SKM-1 treated with dmso at 0.1 percent for 144 hours (cell line): ENCODE results near the gene FCRL2.
"Not testable (repeated sequence)": the region's sequence is repeated elsewhere in the genome, so short reads cannot be mapped to it uniquely, and the experiment has no call there.

ENCODE experiments used
- DNase-seq: peaks from one replicate; lab custom pipeline; 2025; ENCODE audit not compliant: unreplicated experiment; lab: John Stamatoyannopoulos, UW

FCRL2 gene

DNA sequence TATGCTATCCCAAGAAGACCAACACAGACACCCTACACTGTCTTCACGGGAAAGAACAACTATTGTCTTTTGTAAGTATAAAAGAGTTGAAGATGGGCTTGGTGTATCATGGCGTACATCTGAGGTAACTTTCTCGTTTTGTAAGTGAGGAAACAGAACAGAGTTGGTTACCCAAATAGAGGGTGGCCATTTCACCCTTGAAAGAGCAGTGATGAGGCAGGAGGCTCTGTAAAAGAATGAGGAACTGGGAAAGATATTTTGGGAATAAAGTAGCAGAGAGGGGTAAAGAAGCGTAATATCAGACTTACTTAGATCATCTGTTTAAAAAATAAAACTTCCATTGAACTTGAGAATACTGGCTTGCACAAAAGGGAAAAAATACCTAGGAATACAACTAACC is 18.9 kb downstream of the FCRL2 start:
- DNase-seq: no peak

DNA sequence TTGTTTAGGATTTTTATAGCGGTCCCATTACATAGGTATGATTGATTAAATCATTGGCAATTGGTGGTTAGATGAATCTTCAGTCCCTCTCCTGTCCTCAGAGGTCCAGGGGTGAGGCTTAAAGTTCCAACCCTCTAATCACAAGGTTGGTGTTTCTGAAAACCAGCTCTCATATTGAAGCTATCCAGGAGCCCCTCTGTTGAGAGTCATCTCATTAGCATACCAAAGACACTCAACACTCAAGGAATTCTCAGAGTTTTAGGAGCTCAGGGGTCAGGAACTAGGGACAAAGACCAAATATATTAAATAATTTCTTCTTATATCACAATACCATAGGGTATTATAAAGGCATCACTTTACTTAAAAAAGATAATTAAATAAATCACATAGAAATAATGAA is 23.3 kb downstream of the FCRL2 start:
- DNase-seq: no peak

DNA sequence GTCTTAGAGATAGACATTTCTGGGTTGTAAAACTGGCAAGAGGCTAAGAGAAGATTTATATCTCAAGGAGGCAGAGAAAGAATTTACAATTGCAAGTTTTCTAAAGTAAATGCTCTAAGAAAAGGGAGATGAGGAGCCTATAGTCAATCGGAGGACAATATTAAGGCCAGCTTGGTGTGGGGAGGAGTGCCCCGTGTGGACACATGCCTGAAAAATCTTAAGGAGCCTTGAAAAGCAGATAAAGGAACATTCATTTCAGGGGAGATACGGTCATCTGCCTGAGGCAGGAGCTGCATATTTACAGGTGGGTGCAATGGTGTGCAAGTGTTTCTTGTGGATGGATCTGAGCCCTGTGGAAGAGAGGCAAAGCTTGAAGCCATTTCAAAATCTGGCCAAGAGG is 25.6 kb downstream of the FCRL2 start:
- peak; percentile 7 for DNase-seq

DNA sequence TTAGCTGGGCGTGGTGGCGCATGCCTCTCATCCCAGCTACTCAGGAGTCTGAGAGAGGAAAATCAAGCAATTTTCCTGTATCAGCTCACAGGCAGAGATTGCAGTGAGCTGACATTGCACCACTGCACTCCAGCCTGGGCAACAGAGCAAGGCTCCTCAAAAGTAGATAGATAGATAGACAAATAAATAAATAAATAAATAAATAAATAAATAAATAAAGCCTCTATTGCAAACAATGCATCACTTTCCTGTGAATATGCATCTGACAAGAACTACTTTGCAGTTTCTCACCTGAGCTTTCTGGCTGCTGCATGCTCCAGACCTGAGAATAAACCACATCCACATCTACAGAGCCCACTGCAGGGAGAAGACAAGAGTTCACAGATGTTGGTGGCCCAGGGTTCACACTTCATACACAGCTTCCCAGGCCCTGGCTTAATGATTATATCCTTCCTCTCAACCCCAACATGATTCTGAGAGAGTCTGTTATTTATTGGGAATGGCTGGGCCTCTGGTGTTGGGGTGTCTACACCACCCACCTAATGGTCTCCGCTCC is 28.6 kb downstream of the FCRL2 start:
- DNase-seq: no peak

DNA sequence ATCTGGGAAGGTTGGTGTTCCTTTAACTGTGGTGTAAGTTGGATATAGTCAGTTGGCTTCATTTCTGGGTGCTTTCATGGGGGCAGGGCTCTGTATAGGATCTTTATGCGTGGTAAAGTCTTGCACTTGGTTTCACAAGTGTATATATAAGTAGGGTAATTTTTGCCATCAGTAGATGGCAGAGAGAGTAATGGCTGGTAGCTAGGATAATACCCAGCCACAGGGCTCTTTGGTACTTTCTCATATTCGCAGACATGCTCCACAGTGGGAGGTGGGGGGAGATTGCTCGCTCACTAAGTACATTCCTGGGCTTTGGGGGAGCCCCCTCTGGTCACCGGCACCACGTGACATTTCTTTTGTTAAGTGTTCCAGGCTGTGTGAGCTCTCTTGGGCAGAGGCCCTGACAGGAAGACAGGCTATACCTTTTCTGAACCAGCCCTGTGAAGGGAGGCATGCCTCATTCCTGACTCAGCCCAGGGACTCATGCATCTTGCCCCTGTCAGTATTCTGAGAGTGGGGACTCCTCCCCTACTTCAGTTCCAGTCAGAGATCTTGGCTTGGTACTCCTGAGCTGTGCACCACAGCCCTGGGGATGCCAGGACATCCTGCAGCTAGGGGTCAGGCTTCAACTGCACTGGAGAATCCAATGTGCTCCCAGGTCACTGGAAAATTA is 37.6 kb downstream of the FCRL2 start:
- no peak for DNase-seq

DNA sequence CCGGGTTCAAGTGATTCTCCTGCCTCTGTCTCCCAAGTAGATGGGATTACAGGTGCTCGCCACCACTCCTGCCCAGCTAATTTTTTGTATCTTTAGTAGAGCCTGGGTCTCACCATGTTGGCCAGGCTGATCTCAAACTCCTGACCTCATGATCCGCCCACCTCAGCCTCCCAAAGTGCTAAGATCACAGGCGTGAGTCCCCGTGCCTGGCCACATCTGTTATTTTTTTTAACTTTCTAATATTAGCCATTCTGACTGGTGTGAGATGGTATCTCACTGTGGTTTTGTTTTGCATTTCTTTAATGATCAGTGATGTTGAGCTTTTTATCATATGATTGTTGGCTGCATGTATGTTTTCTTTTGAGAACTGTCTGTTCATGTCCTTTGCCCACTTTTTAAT is 40.9 kb downstream of the FCRL2 start:
- not testable (repeated sequence) for DNase-seq

DNA sequence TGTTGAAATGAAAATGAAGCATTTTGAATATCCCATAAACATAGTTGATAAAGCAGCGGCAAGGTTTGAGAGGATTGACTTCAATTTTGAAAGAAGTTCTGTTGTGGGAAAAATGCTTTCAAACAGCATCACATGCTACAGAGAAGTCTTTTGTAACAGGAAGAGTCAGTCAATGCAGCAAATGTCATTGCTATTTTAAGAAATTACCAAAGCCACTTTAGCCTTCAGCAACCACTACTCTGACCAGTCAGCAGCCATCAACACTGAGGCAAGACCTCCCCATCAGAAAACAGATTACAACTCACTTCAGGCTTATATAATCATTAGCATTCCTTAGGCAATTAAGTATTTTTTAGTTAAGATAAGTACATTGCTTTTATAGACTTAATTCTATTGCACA is 42.6 kb downstream of the FCRL2 start:
- peak; percentile 90 for DNase-seq

DNA sequence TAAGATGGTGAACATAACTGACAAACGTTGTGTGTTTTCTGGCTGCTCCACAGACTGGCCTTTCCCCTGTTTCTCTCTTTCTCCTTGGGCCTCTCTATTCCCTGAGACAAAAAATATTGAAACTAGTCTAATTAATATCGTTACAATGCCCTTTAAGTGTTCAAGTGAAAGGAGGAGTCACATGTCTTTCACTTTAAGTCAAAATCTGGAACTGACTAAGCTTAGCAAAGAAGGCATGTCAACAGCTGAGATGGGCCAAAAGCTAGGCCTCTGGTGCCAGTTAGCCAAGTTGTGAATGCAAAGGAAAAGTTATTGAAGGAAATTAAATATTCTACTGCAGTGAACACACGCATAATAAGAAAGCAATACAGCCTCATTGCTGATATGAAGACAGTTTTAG is 44.2 kb downstream of the FCRL2 start:
- DNase-seq: no peak

DNA sequence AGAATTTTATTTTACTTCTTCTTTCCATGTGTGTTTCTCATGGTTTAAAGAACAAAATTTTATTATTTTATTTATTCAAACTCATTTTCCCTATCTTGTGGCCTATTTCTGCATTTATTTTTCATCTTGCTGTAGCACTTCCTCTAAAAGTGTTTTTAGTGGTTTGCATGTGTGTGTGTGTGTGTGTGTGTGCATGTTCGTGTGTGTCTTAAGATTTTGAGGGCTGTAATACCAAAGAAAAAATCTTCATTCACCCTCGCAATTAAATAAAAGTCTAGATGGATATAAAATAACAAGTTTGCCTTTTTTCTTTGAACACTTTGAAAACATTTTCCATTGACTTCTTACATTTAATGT is 51.7 kb downstream of the FCRL2 start:
- DNase-seq: no peak

DNA sequence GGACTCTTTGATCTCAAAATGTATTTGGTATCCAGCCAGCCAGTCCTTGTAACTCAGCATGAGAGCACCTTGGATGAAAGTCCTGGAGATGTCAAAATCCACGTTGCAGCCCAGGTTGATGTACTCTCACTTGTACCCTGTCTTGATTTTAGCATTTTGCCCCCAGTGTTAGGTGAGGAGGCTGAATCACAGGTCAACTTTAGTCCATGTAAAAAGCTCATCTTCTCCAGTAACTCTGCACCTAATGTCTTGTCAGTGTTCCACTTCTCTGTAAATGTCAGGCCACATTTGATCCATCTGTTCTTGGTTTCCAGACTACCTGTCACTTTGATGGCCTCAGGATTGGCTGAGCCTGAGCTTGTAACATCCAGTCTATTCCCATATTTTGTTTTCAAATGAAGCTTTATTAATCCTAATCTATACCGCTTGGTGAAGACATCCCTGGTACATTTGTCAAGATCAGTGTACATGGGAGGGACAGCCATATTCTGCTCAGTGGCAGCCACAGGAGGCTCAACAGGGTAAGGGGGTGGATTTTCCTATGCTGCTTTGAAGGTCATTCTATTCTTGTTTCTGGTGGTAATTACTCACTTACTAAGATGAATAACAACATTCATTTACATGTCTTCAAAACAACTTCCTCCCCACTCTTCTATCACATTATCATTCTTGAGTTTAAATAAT is 52.3 kb downstream of the FCRL2 start:
- DNase-seq: no peak

DNA sequence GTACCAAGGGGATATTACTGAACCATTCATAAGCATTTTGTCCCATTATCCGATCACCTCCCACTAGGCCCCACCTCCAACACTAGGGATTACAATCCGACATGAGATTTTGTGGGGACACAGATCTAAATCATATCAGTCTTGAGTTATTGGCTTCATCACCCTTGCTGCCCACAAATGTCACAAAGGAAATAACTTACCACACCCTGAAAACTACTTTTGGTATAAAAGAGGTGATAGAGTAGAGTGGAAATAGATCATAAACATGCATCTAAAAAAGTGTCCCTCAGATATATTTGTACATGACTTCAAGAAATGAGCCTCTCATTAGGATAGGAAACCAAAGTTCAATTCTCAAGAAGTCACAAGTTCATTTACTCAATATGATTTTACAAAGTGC is 53.8 kb downstream of the FCRL2 start:
- DNase-seq: no peak

DNA sequence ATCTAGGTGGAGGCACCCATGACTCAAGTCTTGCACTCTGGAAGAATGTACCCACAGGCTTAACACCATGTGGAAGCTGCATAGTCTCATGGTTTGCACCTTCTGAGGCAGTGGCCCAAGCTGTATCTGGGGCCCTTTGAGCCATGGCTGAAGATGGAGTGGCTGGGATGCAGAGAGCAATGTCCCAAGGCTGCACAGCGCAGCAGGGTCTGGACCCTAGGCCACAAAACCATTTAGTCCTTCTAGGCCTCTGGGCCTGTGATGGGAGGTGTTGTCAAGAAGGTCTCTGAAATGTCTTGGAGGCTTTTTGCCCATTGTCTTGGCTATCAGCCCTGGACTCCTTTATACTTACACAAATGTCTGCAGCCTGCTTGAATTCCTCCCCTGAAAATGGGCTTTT is 54.9 kb downstream of the FCRL2 start:
- DNase-seq: no peak

DNA sequence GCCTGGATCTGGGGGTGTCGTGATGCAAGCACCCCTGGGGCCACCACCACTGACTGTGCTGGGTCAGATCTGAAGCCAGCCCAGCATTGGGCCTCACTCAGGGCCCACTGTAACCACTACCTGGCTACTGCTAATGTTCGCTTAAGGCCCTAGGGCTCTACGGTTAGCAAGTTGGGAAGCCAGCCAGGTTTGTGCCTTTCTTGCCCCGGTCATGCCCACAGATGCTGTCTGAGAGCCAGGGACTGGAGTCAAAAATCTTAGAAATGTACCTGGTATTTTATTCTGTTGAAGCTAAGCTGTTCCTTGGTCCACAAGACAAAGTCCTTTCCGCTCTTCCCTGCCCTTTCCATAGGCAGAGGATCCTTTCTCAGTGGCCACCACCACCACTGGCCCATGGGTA is 61.2 kb downstream of the FCRL2 start:
- no peak for DNase-seq

DNA sequence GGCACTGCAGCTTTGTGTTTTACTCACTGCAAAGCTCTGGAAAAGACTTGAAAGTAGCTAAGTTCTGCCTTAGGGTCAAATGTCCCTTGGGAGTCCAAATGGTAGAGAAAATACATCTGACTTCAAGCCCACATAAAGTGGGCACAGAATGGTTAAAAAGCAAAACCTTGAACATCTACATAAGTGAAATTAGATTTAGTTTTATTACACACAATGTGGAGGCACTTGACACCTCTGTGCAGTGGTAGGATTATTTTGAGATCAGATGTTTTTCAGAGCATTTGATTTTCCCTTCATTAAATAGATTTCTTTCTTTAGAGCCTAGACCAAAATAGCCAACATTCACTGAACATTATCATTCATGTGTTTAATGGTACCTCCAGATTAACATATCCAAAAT is 65.1 kb downstream of the FCRL2 start:
- DNase-seq: no peak

DNA sequence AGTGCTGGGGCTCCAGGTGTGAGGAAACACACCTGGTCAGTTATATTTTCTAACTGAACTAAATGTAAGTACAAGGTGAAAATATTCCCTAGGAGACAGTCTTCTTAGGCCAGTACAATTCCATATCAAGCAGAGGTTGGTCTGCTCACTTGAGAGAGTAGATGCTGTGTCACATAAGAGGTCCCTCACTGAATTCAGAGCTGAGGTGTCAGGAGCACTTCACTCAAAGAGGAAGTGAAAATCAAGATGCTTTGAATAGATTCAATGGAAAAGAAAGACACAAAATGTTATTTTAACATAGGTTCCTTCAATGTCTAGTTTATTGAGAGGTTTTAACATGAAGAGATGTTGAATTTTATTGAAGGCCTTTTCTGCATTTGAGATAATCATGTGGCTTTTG is 72.1 kb downstream of the FCRL2 start:
- no peak for DNase-seq

DNA sequence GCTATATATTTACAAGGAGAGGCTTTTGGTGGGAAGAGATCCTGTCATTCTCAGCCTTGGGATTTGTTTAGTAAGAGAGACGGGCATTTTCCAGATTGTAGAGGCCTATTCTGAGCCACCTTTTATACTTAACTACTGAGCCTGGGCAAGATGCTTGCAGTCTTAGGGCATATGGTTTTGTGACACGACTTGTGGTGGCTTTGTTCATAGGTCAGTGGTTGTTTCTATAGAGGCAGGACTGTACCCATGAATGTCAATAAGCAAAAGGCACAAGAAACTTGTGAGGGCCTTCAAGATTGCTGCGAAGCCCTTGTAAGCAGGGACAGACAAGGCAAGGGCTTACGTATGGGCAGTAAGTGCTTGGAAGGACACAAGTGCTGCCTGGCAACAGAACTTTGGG is 73.0 kb downstream of the FCRL2 start:
- no peak for DNase-seq

DNA sequence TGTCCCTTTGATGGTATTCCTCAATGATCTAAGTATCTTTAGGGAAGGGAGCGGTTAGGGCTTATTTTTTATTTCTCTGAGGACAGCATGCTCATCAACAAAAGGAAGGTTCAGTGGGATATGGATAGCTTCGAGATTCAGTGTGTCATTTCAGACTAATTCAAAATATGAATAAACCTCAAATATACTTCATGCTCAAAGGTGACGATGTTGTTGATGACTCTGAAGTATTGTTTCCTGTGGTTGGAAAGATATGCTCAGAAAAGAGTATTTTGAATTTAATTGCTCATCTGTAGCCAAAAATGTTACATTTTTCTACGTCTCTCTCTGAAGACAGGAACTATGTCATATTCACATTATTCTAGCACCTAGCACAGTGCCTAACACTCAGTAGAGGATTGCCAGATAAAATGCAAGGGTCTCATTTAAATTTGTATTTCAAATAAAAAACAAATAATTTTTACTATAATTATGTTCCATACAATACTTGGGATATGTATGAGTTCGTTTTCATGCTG is 74.6 kb downstream of the FCRL2 start:
- DNase-seq: no peak

DNA sequence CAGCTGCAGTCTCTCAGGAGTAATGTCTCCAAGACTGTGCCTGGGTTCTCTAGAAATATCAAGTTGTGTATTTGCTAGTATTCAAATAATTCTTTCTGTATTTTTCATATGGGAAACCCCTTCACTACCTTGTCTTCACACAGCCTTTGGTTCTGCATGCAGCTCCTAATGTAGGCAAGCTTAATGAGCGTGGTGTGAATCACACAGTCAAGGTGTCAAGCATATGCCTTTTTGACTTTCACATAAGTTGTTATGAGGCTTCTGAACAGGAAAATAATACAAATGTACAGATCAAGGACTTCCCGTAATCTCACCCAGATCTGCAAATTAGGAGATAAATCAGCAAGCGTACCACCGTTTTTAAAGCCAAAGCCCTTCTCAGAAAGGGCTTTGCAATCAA is 76.2 kb downstream of the FCRL2 start, which contains the start of gene FCRL3:
FCRL3 (minus strand) TSS at position 38 of the 400 bp plus-strand sequence. CDS start 280 bp downstream, outside the sequence.
- no peak for DNase-seq

DNA sequence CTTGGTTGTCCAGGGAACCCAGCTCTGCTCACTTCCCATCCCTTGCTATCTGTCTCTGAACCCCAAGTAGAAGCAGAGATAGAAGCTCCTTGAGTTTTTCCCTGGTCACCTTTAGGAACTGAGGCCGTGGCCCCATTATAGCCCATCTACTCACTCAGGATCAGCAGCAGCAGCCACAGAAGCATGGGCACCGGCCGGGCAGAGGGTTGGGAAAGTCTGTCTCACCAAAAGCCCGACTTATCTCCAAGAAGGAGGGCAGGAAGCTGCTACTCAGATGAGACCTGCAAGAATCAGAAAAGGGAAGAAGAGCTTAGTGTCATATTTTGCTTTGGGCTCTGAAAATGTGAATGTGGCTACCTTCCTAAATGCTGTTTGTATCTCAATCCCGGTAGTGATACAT is 76.6 kb downstream of the FCRL2 start:
- no peak for DNase-seq

DNA sequence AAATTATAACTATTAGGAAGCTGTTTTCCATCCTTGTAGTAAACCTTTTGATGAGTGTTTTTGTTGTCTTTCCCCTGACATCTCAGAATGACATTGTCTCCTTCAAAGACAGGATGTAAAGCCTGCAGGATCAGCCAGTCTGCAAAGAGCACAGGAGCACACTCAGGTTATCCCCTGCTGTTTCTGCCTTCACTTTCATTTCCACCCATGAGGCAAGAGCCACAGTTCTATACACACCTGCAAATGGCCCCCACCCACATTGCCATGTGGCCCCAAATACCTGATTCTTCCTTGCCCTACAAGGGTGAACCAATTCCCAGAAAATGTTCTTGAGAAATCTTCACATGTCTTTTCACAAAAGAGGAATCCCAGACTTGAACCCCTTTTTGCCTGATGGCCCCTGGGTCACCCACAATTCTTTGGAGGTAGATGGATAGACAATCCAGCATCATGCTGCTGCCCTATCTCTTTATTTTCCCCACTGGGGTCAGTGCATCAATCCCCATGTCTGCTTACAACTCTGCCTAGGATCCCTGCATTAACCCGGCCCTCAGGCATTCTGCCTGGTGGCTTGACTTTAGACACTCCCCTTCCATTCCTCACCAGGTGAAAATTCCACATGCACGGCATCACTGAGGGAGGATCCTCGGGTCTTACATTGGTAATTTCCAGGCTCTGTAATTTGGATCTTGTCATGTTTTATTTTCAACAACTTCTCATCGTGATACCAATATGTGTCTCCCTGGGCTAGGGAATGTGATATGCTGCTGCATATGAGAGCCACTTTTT is 79.0 kb downstream of the FCRL2 start:
- DNase-seq: no peak

DNA sequence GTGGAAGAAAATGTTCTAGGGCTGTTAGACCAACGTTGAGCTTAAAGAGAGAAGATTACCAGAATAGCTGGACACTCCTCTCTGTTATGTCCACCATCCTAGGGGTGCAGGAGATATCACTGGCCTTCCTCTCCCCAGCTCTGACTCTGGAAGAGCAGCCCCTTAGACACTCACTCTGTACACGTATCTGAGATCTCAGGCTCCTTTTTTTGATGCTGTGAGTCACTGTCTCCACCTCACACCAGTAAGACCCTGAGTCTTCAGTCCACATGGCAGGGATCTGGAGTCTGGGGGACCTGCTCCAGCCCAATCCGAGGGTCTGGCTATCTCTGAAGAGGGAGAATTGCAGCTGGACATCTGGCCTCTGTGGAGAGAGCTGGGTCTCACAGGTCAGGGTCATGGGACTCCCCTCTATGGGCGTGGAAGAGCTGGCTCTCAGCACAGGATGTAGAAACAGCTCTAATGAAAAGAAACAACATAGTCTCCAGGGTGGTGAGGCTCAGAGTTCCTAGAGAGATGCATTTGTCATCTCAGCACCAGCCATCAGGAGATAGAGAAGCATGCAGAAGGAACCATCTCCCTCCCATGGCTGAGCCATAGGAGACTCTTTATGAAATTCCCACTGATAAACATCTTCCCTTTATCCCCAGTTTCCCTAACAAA is 79.8 kb downstream of the FCRL2 start:
- DNase-seq: no peak
